ENCODE results near the gene MAN1A2.

DNA sequence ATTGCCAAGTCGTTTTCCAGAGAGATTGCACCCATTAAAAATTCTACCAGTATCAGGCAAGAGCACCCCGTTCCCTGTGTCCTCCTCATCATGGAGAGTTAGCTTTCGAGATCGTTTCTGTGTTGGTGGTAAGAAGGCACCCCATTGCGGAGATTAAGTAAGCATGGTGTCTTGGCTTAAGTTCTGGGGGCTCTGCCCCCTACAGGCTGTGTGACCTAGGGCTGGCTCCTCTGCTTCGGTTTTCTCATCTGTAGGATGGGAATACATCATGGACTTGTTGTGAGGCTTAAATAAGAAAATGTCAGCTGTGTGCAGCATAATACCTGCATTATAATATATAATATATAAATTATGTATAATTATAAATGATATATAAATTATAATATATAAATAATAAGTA lies 201.8 kb downstream of the MAN1A2 start:
- TF ChIP-seq CTCF (IDR thresholded peaks at IDR 0.05) (no peak), POLR2A (IDR thresholded peaks at IDR 0.05) (no peak), POLR2AphosphoS5 (IDR thresholded peaks at IDR 0.05) (no peak)
